Measurements from ENCODE around the gene HIF1AN. TPM values are rescaled to one million over a fixed set of nuclear protein-coding genes. Genes with fewer than 3 reads are reported as not detected.

Gene HIF1AN
- total RNA-seq, 1 experiment from 2014 or later: 49.9 TPM

DNA sequence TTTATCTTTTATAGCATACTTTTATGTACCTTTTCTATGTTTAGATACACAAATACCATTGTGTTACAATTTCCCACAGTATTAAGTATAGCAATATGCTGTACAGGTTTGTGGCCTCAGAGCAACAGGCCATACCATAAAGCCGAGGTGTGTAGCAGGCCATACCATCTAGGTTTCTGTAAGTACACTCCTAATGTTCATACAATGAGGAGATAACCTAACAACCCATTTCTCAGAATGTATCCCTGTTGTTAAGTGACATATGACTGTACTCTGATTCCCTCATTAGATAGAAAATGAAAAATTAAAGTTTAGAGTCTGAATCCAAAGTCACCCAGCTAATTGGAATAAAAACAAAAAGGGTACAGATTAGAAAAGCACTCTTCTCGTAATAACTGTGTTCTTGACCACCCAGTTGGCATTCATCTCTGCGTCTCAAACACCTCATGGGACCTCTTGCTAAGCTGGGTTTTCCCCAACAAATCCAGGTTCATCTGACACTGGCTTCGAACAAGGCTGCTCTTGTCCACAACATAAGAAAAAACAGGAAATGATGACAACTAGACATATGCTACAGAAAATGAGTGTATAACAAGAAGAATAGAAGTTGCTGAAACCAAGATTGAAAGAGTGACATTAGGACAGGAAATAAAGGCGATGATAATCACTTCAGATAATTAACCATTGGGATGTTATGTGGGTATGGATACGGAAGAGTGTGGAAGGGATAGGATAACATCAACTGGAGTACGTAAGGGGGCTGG is 7.4 kb upstream of the HIF1AN start:
- no peaks in the 10 kb centered on the region for H3K9me3 Mint-ChIP-seq
- peak overlapping the region; percentile 99 for H3K4me3 Mint-ChIP-seq
- no peaks in the 10 kb centered on the region for H3K27me3 Mint-ChIP-seq (ENCODE audit: low read depth)
- ChIA-PET POLR2A (no interaction called here), CTCF (interaction anchor here (0.6 to 2.7 kb wide), 3 partner anchors 7 to 13 kb away, joined by 3 to 16 read pairs (median 3); partner anchors contain the start of gene HIF1AN)
- TF ChIP-seq IRF2 (CRISPR knock-in tag; IDR thresholded peaks at IDR 0.05; ENCODE audit: borderline replicate concordance, low read depth): no peak
- TF ChIP-seq, protein P1, sequence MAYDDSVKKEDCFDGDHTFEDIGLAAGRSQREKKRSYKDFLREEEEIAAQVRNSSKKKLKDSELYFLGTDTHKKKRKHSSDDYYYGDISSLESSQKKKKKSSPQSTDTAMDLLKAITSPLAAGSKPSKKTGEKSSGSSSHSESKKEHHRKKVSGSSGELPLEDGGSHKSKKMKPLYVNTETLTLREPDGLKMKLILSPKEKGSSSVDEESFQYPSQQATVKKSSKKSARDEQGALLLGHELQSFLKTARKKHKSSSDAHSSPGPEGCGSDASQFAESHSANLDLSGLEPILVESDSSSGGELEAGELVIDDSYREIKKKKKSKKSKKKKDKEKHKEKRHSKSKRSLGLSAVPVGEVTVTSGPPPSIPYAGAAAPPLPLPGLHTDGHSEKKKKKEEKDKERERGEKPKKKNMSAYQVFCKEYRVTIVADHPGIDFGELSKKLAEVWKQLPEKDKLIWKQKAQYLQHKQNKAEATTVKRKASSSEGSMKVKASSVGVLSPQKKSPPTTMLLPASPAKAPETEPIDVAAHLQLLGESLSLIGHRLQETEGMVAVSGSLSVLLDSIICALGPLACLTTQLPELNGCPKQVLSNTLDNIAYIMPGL (CRISPR knock-in tag; IDR thresholded peaks at IDR 0.05): no peak
- TF ChIP-seq CREB1 (CRISPR knock-in tag; IDR thresholded peaks at IDR 0.05): no peak
- TF ChIP-seq, protein P2, sequence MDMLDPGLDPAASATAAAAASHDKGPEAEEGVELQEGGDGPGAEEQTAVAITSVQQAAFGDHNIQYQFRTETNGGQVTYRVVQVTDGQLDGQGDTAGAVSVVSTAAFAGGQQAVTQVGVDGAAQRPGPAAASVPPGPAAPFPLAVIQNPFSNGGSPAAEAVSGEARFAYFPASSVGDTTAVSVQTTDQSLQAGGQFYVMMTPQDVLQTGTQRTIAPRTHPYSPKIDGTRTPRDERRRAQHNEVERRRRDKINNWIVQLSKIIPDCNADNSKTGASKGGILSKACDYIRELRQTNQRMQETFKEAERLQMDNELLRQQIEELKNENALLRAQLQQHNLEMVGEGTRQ (CRISPR knock-in tag; IDR thresholded peaks at IDR 0.05): no peak
- TF ChIP-seq, protein P3, sequence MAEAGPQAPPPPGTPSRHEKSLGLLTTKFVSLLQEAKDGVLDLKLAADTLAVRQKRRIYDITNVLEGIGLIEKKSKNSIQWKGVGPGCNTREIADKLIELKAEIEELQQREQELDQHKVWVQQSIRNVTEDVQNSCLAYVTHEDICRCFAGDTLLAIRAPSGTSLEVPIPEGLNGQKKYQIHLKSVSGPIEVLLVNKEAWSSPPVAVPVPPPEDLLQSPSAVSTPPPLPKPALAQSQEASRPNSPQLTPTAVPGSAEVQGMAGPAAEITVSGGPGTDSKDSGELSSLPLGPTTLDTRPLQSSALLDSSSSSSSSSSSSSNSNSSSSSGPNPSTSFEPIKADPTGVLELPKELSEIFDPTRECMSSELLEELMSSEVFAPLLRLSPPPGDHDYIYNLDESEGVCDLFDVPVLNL (CRISPR knock-in tag; IDR thresholded peaks at IDR 0.05; ENCODE audit: borderline replicate concordance, low read depth): no peak
- no peak for TF ChIP-seq ZNF423 (CRISPR knock-in tag; IDR thresholded peaks at IDR 0.05)
- TF ChIP-seq, protein P4, sequence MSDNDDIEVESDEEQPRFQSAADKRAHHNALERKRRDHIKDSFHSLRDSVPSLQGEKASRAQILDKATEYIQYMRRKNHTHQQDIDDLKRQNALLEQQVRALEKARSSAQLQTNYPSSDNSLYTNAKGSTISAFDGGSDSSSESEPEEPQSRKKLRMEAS (CRISPR knock-in tag; IDR thresholded peaks at IDR 0.05): no peak
- TF ChIP-seq, protein P5, sequence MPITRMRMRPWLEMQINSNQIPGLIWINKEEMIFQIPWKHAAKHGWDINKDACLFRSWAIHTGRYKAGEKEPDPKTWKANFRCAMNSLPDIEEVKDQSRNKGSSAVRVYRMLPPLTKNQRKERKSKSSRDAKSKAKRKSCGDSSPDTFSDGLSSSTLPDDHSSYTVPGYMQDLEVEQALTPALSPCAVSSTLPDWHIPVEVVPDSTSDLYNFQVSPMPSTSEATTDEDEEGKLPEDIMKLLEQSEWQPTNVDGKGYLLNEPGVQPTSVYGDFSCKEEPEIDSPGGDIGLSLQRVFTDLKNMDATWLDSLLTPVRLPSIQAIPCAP (CRISPR knock-in tag; IDR thresholded peaks at IDR 0.05): no peak
- no peak for TF ChIP-seq TCF7 (CRISPR knock-in tag; IDR thresholded peaks at IDR 0.05; ENCODE audit: low read depth)
- TF ChIP-seq, protein P6, sequence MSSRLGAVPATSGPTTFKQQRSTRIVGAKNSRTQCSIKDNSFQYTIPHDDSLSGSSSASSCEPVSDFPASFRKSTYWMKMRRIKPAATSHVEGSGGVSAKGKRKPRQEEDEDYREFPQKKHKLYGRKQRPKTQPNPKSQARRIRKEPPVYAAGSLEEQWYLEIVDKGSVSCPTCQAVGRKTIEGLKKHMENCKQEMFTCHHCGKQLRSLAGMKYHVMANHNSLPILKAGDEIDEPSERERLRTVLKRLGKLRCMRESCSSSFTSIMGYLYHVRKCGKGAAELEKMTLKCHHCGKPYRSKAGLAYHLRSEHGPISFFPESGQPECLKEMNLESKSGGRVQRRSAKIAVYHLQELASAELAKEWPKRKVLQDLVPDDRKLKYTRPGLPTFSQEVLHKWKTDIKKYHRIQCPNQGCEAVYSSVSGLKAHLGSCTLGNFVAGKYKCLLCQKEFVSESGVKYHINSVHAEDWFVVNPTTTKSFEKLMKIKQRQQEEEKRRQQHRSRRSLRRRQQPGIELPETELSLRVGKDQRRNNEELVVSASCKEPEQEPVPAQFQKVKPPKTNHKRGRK (CRISPR knock-in tag; IDR thresholded peaks at IDR 0.05; ENCODE audit: borderline replicate concordance): no peak
- TF ChIP-seq, protein P7, sequence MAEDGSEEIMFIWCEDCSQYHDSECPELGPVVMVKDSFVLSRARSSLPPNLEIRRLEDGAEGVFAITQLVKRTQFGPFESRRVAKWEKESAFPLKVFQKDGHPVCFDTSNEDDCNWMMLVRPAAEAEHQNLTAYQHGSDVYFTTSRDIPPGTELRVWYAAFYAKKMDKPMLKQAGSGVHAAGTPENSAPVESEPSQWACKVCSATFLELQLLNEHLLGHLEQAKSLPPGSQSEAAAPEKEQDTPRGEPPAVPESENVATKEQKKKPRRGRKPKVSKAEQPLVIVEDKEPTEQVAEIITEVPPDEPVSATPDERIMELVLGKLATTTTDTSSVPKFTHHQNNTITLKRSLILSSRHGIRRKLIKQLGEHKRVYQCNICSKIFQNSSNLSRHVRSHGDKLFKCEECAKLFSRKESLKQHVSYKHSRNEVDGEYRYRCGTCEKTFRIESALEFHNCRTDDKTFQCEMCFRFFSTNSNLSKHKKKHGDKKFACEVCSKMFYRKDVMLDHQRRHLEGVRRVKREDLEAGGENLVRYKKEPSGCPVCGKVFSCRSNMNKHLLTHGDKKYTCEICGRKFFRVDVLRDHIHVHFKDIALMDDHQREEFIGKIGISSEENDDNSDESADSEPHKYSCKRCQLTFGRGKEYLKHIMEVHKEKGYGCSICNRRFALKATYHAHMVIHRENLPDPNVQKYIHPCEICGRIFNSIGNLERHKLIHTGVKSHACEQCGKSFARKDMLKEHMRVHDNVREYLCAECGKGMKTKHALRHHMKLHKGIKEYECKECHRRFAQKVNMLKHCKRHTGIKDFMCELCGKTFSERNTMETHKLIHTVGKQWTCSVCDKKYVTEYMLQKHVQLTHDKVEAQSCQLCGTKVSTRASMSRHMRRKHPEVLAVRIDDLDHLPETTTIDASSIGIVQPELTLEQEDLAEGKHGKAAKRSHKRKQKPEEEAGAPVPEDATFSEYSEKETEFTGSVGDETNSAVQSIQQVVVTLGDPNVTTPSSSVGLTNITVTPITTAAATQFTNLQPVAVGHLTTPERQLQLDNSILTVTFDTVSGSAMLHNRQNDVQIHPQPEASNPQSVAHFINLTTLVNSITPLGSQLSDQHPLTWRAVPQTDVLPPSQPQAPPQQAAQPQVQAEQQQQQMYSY (CRISPR knock-in tag; IDR thresholded peaks at IDR 0.05): no peak
- TF ChIP-seq, protein P8, sequence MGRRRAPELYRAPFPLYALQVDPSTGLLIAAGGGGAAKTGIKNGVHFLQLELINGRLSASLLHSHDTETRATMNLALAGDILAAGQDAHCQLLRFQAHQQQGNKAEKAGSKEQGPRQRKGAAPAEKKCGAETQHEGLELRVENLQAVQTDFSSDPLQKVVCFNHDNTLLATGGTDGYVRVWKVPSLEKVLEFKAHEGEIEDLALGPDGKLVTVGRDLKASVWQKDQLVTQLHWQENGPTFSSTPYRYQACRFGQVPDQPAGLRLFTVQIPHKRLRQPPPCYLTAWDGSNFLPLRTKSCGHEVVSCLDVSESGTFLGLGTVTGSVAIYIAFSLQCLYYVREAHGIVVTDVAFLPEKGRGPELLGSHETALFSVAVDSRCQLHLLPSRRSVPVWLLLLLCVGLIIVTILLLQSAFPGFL (CRISPR knock-in tag; IDR thresholded peaks at IDR 0.05; ENCODE audit: borderline replicate concordance): no peak
- no peak for TF ChIP-seq ZNF317 (CRISPR knock-in tag; IDR thresholded peaks at IDR 0.05; ENCODE audit: borderline replicate concordance, low read depth)
- peaks cover 13% of the 10 kb centered on the region for H3K4me1 Mint-ChIP-seq
- H3K36me3 Mint-ChIP-seq: peaks cover 26% of the 10 kb centered on the region
- H3K27ac Mint-ChIP-seq: no peak overlapping the region
- ATAC-seq (no peak), DNase-seq (ENCODE audit: low spot score) (no peak)
